Measurements from ENCODE around the gene SELENOW. TPM values are rescaled to one million over a fixed set of nuclear protein-coding genes. Genes with fewer than 3 reads are reported as not detected.

SELENOW gene
- total and polyA plus RNA-seq, 2 experiments from 2014 or later = 561 to 571 TPM

GRCh38 chr19:47758443-47758804 lies 20.1 kb upstream of the SELENOW start:
- Histone ChIP-seq H3K9ac (no peak overlapping the region), H3K4me1 (ENCODE audit: insufficient read depth) (no peaks in the 10 kb centered on the region), H3K79me2 (ENCODE audit: insufficient read depth) (no peaks in the 10 kb centered on the region), H3K9me2 (ENCODE audit: insufficient read depth) (no peaks in the 10 kb centered on the region), H3K4me3 (no peak overlapping the region), H3K27me3 (replicated peaks; ENCODE audit: insufficient read depth) (no peaks in the 10 kb centered on the region), H3K36me3 (ENCODE audit: low read depth) (peaks cover 22% of the 10 kb centered on the region; the same call in 1 of the 2 replicates), H3K4me2 (ENCODE audit: unreplicated experiment) (no peak overlapping the region), H3K27ac (no peak overlapping the region), H3K9me3 (ENCODE audit: low read depth) (no peaks in the 10 kb centered on the region), H2AFZ (no peak overlapping the region), H4K20me1 (ENCODE audit: insufficient read depth) (no peaks in the 10 kb centered on the region), H3F3A (ENCODE audit: insufficient read depth) (peaks cover 6% of the 10 kb centered on the region; the same call in 1 of the 2 replicates)
- WGBS, 2 experiments (ENCODE audit: low coverage in 1 of 2, low lambda C conversion rate in 2 of 2, missing lambda C conversion rate in 2 of 2) = 84 to 87% methylated on average over 5 of the region's 5 CpGs
- DNase-seq = no peak
- in situ Hi-C loops (cut with MboI) = no loop called here
- TF ChIP-seq EZH2phosphoT487 (IDR thresholded peaks at IDR 0.05; ENCODE audit: insufficient read depth, low read depth) (no peak), EZH2 (IDR thresholded peaks at IDR 0.05; ENCODE audit: insufficient read depth, poor library complexity, severe bottlenecking) (no peak)

GRCh38 chr19:47760632-47760999 lies 17.9 kb upstream of the SELENOW start:
- Histone ChIP-seq H3K4me1 (ENCODE audit: insufficient read depth) (no peaks in the 10 kb centered on the region), H3K27ac (no peak overlapping the region), H3K9me2 (ENCODE audit: insufficient read depth) (no peaks in the 10 kb centered on the region), H4K20me1 (ENCODE audit: insufficient read depth) (no peaks in the 10 kb centered on the region), H3F3A (ENCODE audit: insufficient read depth) (peaks cover 6% of the 10 kb centered on the region; the same call in 1 of the 2 replicates), H3K27me3 (replicated peaks; ENCODE audit: insufficient read depth) (no peaks in the 10 kb centered on the region), H3K4me2 (ENCODE audit: unreplicated experiment) (no peak overlapping the region), H3K79me2 (ENCODE audit: insufficient read depth) (no peaks in the 10 kb centered on the region), H3K4me3 (no peak overlapping the region), H2AFZ (no peak overlapping the region), H3K9ac (no peak overlapping the region), H3K9me3 (ENCODE audit: low read depth) (no peaks in the 10 kb centered on the region), H3K36me3 (ENCODE audit: low read depth) (peaks cover 17% of the 10 kb centered on the region; the same call in 1 of the 2 replicates)
- TF ChIP-seq EZH2phosphoT487 (IDR thresholded peaks at IDR 0.05; ENCODE audit: insufficient read depth, low read depth) (no peak), EZH2 (IDR thresholded peaks at IDR 0.05; ENCODE audit: insufficient read depth, poor library complexity, severe bottlenecking) (no peak)
- in situ Hi-C loops (cut with MboI) = no loop called here
- WGBS, 2 experiments (ENCODE audit: low coverage in 1 of 2, low lambda C conversion rate in 2 of 2, missing lambda C conversion rate in 2 of 2) = 88 to 90% methylated on average over 5 of the region's 5 CpGs
- no peak for DNase-seq

- no peak overlapping the region for H3K9ac ChIP-seq
Measured at GRCh38 chr19:47761566-47761965, 16.9 kb upstream of the SELENOW start.

GRCh38 chr19:47762151-47762550 lies 16.4 kb upstream of the SELENOW start:
- H3K4me1 ChIP-seq (ENCODE audit: insufficient read depth) = no peaks in the 10 kb centered on the region
- 41 to 53% methylated on average over 3 of the region's 3 CpGs for WGBS, 2 experiments (ENCODE audit: low coverage in 1 of 2, low lambda C conversion rate in 2 of 2, missing lambda C conversion rate in 2 of 2)
- no peaks in the 10 kb centered on the region for H3K9me3 ChIP-seq (ENCODE audit: low read depth)
- no peak overlapping the region for H3K27ac ChIP-seq
- H3F3A ChIP-seq (ENCODE audit: insufficient read depth) = peaks cover 6% of the 10 kb centered on the region; the same call in 1 of the 2 replicates
- no peaks in the 10 kb centered on the region for H3K79me2 ChIP-seq (ENCODE audit: insufficient read depth)
- no peak overlapping the region for H3K4me3 ChIP-seq
- no peak overlapping the region for H3K9ac ChIP-seq
- peaks cover 14% of the 10 kb centered on the region; the same call in 1 of the 2 replicates for H3K36me3 ChIP-seq (ENCODE audit: low read depth)
- no peaks in the 10 kb centered on the region for H3K27me3 ChIP-seq (replicated peaks; ENCODE audit: insufficient read depth)
- no peaks in the 10 kb centered on the region for H3K9me2 ChIP-seq (ENCODE audit: insufficient read depth)
- H4K20me1 ChIP-seq (ENCODE audit: insufficient read depth) = no peaks in the 10 kb centered on the region
- in situ Hi-C loops (cut with MboI) = no loop called here
- no peak overlapping the region for H3K4me2 ChIP-seq (ENCODE audit: unreplicated experiment)
- TF ChIP-seq EZH2phosphoT487 (IDR thresholded peaks at IDR 0.05; ENCODE audit: insufficient read depth, low read depth) (no peak), EZH2 (IDR thresholded peaks at IDR 0.05; ENCODE audit: insufficient read depth, poor library complexity, severe bottlenecking) (no peak)
- no peak overlapping the region for H2AFZ ChIP-seq
- no peak for DNase-seq

More at GRCh38 chr19:47761566-47761965, 16.9 kb upstream of the SELENOW start:
- no peak for TF ChIP-seq EZH2phosphoT487 (IDR thresholded peaks at IDR 0.05; ENCODE audit: insufficient read depth, low read depth)
- peaks cover 17% of the 10 kb centered on the region; the same call in 1 of the 2 replicates for H3K36me3 ChIP-seq (ENCODE audit: low read depth)
- no peak overlapping the region for H3K4me3 ChIP-seq
- no peak overlapping the region for H3K27ac ChIP-seq
- WGBS, 2 experiments (ENCODE audit: low coverage in 1 of 2, low lambda C conversion rate in 2 of 2, missing lambda C conversion rate in 2 of 2) = 68 to 70% methylated on average over 5 of the region's 5 CpGs
- in situ Hi-C loops (cut with MboI) = no loop called here
- no peaks in the 10 kb centered on the region for H3K79me2 ChIP-seq (ENCODE audit: insufficient read depth)
- H3K9me2 ChIP-seq (ENCODE audit: insufficient read depth) = no peaks in the 10 kb centered on the region
- H3F3A ChIP-seq (ENCODE audit: insufficient read depth) = peaks cover 6% of the 10 kb centered on the region; the same call in 1 of the 2 replicates
- no peaks in the 10 kb centered on the region for H3K9me3 ChIP-seq (ENCODE audit: low read depth)
- no peaks in the 10 kb centered on the region for H4K20me1 ChIP-seq (ENCODE audit: insufficient read depth)
- no peaks in the 10 kb centered on the region for H3K27me3 ChIP-seq (replicated peaks; ENCODE audit: insufficient read depth)
- H2AFZ ChIP-seq = no peak overlapping the region
- H3K4me2 ChIP-seq (ENCODE audit: unreplicated experiment) = no peak overlapping the region
- no peak for DNase-seq
- no peaks in the 10 kb centered on the region for H3K4me1 ChIP-seq (ENCODE audit: insufficient read depth)
